ENCODE data around the gene ABCG4.
"Not testable (repeated sequence)": the region's sequence is repeated elsewhere in the genome, so short reads cannot be mapped to it uniquely, and the experiment has no call there.

DNA sequence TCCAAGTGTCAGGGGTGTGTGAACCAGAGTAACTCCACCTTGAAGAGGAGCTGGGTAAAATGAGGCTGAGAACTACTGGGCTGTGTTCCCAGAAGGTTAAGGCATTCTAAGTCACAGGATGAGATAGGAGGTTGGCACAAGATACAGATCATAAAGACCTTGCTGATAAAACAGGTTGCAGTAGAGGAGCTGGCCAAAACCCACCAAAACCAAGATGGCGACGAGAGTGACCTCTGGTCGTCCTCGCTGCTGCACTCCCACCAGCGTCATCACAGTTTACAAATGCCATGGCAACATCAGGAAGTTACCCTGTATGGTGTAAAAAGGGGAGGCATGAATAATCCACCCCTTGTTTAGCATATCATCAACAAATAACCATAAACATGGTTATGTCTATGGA is 52.4 kb downstream of the ABCG4 start:
- TF ChIP-seq, protein P1, sequence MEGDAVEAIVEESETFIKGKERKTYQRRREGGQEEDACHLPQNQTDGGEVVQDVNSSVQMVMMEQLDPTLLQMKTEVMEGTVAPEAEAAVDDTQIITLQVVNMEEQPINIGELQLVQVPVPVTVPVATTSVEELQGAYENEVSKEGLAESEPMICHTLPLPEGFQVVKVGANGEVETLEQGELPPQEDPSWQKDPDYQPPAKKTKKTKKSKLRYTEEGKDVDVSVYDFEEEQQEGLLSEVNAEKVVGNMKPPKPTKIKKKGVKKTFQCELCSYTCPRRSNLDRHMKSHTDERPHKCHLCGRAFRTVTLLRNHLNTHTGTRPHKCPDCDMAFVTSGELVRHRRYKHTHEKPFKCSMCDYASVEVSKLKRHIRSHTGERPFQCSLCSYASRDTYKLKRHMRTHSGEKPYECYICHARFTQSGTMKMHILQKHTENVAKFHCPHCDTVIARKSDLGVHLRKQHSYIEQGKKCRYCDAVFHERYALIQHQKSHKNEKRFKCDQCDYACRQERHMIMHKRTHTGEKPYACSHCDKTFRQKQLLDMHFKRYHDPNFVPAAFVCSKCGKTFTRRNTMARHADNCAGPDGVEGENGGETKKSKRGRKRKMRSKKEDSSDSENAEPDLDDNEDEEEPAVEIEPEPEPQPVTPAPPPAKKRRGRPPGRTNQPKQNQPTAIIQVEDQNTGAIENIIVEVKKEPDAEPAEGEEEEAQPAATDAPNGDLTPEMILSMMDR (IDR thresholded peaks at IDR 0.05): not testable (repeated sequence)
- not testable (repeated sequence) for TF ChIP-seq EP300 (IDR thresholded peaks at IDR 0.05)
